ENCODE measurements around the gene HS6ST2. TPM values are rescaled to one million over a fixed set of nuclear protein-coding genes. Genes with fewer than 3 reads are reported as not detected.

The HS6ST2 gene
- total RNA-seq, 1 donor, result under 0.01 TPM

DNA sequence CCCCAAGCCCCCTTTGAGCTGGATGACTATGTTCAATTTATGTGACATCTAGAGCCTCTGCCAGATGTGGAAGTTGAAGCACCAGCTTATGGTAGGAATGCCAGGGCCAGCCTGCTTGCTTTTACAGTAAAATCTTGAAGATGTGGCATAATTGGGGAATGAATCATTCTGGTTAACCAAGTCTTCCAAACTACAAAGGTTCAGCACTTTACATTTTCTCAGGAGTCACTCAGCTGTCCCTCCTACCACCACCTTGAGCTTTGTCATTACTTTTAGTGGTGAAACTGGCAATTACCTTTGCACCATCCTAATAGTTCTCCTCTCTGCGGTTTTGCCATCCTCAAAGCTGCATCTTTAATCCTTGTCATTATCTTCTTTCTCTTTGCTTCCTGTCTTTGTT is 172.2 kb downstream of the HS6ST2 start:
- TF ChIP-seq, protein P1, sequence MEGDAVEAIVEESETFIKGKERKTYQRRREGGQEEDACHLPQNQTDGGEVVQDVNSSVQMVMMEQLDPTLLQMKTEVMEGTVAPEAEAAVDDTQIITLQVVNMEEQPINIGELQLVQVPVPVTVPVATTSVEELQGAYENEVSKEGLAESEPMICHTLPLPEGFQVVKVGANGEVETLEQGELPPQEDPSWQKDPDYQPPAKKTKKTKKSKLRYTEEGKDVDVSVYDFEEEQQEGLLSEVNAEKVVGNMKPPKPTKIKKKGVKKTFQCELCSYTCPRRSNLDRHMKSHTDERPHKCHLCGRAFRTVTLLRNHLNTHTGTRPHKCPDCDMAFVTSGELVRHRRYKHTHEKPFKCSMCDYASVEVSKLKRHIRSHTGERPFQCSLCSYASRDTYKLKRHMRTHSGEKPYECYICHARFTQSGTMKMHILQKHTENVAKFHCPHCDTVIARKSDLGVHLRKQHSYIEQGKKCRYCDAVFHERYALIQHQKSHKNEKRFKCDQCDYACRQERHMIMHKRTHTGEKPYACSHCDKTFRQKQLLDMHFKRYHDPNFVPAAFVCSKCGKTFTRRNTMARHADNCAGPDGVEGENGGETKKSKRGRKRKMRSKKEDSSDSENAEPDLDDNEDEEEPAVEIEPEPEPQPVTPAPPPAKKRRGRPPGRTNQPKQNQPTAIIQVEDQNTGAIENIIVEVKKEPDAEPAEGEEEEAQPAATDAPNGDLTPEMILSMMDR (IDR thresholded peaks at IDR 0.05; ENCODE audit: insufficient read depth, low read length), result no peak
- no peak for DNase-seq (ENCODE audit: low read depth)

DNA sequence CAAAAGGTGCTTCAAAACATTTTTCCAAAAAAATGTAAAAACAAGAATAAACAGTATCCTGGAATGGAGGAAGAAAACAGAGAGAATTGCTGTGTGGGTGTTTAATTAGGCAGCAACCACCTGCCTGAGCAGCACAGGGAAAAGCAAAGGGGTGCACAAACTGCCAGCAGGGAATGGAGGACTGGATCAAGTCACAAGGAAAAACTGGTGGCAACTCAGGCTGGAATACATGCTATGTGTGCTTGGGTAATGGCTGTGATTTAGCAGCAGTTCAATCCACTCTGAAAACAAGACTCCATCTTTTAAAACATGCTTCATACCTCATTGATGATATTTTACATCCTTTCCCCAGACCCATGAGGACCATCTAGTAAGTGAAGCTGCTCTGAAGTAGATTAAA is 179.5 kb downstream of the HS6ST2 start:
- no peak for DNase-seq (ENCODE audit: low read depth)
- H3K4me3 ChIP-seq (ENCODE audit: low read depth, low read length), result no peak overlapping the region
- TF ChIP-seq, protein P1 (IDR thresholded peaks at IDR 0.05; ENCODE audit: insufficient read depth, low read length), result no peak

More for the DNA sequence above, 172.2 kb downstream of the HS6ST2 start:
- H3K4me3 ChIP-seq (ENCODE audit: low read depth, low read length), result no peak overlapping the region

DNA sequence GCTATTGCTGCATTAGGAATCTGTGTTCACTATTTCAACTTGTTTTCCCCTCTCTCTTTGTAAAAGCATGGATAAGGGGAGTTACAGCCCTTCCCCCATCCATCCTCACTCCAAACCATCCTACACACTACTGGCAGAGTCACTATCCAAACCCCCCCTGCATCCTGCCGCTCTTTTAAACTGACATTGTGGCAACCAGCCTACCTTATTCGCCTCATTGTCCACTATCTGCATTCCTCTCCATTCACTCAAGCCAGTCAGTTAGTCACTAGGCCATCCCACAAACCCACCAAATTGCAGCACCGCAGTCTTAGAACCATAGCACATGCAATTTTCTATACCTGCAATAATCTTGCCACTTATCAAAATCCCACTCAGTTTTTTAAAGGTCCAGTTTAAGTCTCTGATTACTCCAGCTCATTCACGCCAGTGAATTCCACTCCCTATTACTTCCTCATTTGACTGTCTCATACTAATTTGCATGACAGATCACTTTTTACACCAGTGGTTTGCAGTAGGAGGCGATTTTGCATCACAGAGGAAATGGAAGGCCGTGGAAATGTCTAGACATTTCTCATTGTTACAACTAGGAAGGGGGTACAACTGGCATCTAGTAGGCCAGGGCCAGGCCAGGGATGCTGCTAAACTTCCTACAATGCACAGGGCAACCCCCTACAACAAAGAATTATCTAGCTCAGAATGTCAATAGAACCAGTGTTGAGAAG is 181.8 kb downstream of the HS6ST2 start:
- H3K4me3 ChIP-seq (ENCODE audit: low read depth, low read length), result no peak overlapping the region
- DNase-seq (ENCODE audit: low read depth), result no peak
- TF ChIP-seq, protein P1 (IDR thresholded peaks at IDR 0.05; ENCODE audit: insufficient read depth, low read length), result no peak

DNA sequence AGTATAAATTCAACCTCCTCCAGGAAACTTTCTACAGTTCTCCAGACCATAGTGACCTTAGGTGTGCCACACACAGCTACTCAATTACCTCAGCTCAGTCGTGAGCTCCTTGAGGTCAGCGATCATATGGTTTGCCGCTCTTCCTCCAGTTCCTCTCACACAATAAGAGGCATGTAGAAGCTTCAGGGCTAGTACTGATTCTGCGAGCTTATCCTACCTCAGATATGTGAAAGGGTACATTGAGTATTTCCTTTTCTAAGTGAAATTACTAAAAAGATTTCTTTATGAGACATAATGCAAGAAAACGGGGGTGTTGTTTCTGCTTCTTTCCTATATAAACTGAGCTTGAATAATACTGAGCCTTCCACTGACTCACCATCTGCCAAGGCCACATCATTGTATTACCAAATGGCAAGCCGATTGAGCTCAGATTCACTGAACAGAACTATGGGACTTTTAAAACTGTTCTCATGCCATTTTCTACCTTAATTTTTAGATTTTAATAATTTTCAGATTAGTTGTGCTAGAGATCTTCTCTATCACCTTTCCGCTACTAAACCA is 183.1 kb downstream of the HS6ST2 start:
- no peak for DNase-seq (ENCODE audit: low read depth)
- no peak overlapping the region for H3K4me3 ChIP-seq (ENCODE audit: low read depth, low read length)
- TF ChIP-seq, protein P1 (IDR thresholded peaks at IDR 0.05; ENCODE audit: insufficient read depth, low read length), result no peak

DNA sequence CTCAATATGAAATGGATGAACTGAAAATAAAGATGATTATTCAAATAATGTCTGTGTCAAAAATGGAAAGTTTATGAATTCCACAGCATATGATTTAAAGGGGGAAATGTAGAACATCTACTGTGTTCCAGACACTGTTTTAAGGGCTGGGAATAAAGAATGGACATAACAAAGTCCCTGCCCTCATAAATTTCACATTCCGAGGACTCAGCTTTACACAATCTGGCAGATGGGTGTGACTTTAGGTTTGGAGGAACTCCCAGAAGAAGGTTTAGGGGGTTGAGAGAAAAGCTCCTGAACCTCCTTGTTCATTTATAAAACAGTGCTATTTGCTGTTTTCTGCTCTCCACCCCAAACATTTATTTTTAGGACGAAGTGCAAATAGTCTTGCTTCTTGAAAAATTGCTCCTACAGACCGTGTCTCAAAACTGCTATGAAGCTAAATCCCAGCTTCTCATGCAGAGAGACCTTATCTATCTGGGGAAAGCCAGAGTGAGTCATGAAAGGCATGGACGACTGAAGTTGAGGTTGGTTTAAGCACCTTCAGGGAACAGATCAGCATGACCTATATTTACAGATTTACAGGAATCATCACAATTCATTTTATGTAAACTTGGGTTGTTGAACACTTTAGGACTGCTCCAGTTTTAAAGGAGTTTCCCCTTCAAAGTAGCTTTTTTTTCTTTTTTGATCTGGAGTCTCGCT is 184.3 kb downstream of the HS6ST2 start:
- no peak for DNase-seq (ENCODE audit: low read depth)
- TF ChIP-seq, protein P1 (IDR thresholded peaks at IDR 0.05; ENCODE audit: insufficient read depth, low read length), result no peak

DNA sequence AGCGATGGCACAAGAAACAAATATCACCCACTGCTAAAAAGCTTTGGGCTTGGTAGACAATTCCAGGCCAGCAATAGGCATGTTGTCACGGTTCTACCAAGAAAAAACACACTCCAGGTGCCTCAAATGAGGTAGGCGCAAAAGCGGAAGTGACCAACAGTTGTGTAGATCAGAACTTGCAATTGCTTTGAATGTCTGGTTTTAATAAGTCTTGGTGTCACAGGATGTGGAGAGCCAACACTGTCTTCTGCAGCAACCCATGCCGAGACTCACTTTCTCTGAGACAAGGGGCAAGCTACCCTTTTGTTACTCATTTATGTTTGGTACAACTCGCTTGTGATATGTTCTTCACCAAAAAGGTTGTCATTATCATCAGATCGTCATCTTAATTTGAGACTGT is 188.8 kb downstream of the HS6ST2 start:
- DNase-seq (ENCODE audit: low read depth), result no peak
- no peak overlapping the region for H3K4me3 ChIP-seq (ENCODE audit: low read depth, low read length)
- TF ChIP-seq, protein P1 (IDR thresholded peaks at IDR 0.05; ENCODE audit: insufficient read depth, low read length), result no peak

More for the DNA sequence above, 184.3 kb downstream of the HS6ST2 start:
- no peak overlapping the region for H3K4me3 ChIP-seq (ENCODE audit: low read depth, low read length)

Data from fibroblast of the aortic adventitia (primary cell).